Activated naive CD8-positive, alpha-beta T cell treated with anti-CD3 and anti-CD28 coated beads, Interleukin-2, amount 10 ng/mL, durations not matched to agents 7 days and 5 days (primary cell): ENCODE data around the gene NIN. TPM values are rescaled to one million over a fixed set of nuclear protein-coding genes. Genes with fewer than 3 reads are reported as not detected.

Experiments
- ATAC-seq: fragments of 150-1000 bp; cut with Tn5 transposase; one replicate; pipeline ENCODE4 v1.10.0; 2021; ENCODE audit warnings: low read depth, moderate library complexity
- POLR2A ChIA-PET: fragments of 350-600 bp; sonication (Branson Sonifier 250); formaldehyde crosslinking; loops from one replicate; lab custom pipeline; 2021; ENCODE audit warnings: antibody characterized with exemption; lab: Charles Lee
- DNase-seq: peaks from one replicate; pipeline ENCODE4 v3.0.0; 2021
- H3K27ac Mint-ChIP-seq: one replicate; pipeline ENCODE4 v1.8.0; 2022; ENCODE audit warnings: mild to moderate bottlenecking, mixed read lengths
- H3K27me3 Mint-ChIP-seq: one replicate; pipeline ENCODE4 v1.8.0; 2022; ENCODE audit warnings: mild to moderate bottlenecking, moderate library complexity, mixed read lengths
- H3K36me3 Mint-ChIP-seq: one replicate; pipeline ENCODE4 v1.8.0; 2021; ENCODE audit warnings: mild to moderate bottlenecking, mixed read lengths
- H3K4me1 Mint-ChIP-seq: one replicate; pipeline ENCODE4 v1.8.0; 2021; ENCODE audit warnings: mixed read lengths
- H3K4me3 Mint-ChIP-seq: one replicate; pipeline ENCODE4 v1.8.0; 2022; ENCODE audit warnings: mild to moderate bottlenecking, moderate library complexity, mixed read lengths
- H3K9me3 Mint-ChIP-seq: one replicate; pipeline ENCODE4 v1.8.0; 2021; ENCODE audit warnings: mixed read lengths
- total RNA-seq, 2 experiments: library from RNA; stranded (reverse); gene quantifications; one replicate each; pipeline ENCODE4 v1.2.3, GENCODE V29; 2021

The NIN gene
- total RNA-seq, 2 experiments from 2014 or later, result 106 to 113 TPM

GRCh38 chr14:50834802-50835276 lies 3.9 kb upstream of the NIN start:
- Mint-ChIP-seq H3K9me3 (no peaks in the 10 kb centered on the region), H3K36me3 (no peaks in the 10 kb centered on the region), H3K4me3 (no peak overlapping the region), H3K27me3 (peaks cover 9% of the 10 kb centered on the region), H3K27ac (no peak overlapping the region), H3K4me1 (peaks cover 33% of the 10 kb centered on the region)
- ATAC-seq (no peak), DNase-seq (no peak)
- POLR2A ChIA-PET, result interaction anchor here (0.6 kb wide), 1 partner anchor 12 kb away, joined by 4 read pairs; no protein-coding TSS in a partner anchor

GRCh38 chr14:50832935-50833630 lies 2.1 kb upstream of the NIN start:
- ATAC-seq (no peak), DNase-seq (no peak)
- Mint-ChIP-seq H3K27me3 (peaks cover 9% of the 10 kb centered on the region), H3K4me3 (no peak overlapping the region), H3K27ac (no peak overlapping the region), H3K36me3 (peaks cover 7% of the 10 kb centered on the region), H3K9me3 (no peaks in the 10 kb centered on the region), H3K4me1 (peaks cover 35% of the 10 kb centered on the region)
- POLR2A ChIA-PET, result interaction anchor here (0.5 to 1.0 kb wide), 2 partner anchors 13 to 24 kb away, joined by 3 read pairs; no protein-coding TSS in a partner anchor

GRCh38 chr14:50831726-50832168 lies 785 bp upstream of the NIN start:
- Mint-ChIP-seq H3K36me3 (peaks cover 13% of the 10 kb centered on the region), H3K27ac (peak overlapping the region; percentile 95), H3K4me3 (peak overlapping the region; percentile 96), H3K9me3 (no peaks in the 10 kb centered on the region), H3K27me3 (peaks cover 9% of the 10 kb centered on the region), H3K4me1 (peaks cover 35% of the 10 kb centered on the region)
- ATAC-seq (no peak), DNase-seq (no peak)
- POLR2A ChIA-PET, result interaction anchor here (0.5 to 3.7 kb wide), 6 partner anchors 10 to 699 kb away, joined by 3 to 34 read pairs (median 9); no protein-coding TSS in a partner anchor

- ATAC-seq, result peak; percentile 48
- peaks cover 18% of the 10 kb centered on the region for H3K36me3 Mint-ChIP-seq
- H3K9me3 Mint-ChIP-seq, result no peaks in the 10 kb centered on the region
- POLR2A ChIA-PET, result interaction anchor here (0.6 to 3.7 kb wide), 12 partner anchors 8 to 930 kb away, joined by 3 to 34 read pairs (median 4); no protein-coding TSS in a partner anchor
- H3K27ac Mint-ChIP-seq, result peak overlapping the region; percentile 61
- H3K4me1 Mint-ChIP-seq, result peaks cover 35% of the 10 kb centered on the region
- DNase-seq, result peak; percentile 72
- H3K27me3 Mint-ChIP-seq, result peaks cover 9% of the 10 kb centered on the region
- H3K4me3 Mint-ChIP-seq, result peak overlapping the region; percentile 88
Observed at GRCh38 chr14:50830044-50830931, 674 bp downstream of the NIN start.

GRCh38 chr14:50829489-50830043 lies 1.4 kb downstream of the NIN start:
- H3K9me3 Mint-ChIP-seq, result no peaks in the 10 kb centered on the region
- peaks cover 34% of the 10 kb centered on the region for H3K4me1 Mint-ChIP-seq
- POLR2A ChIA-PET, result interaction anchor here (0.6 to 3.7 kb wide), 12 partner anchors 8 to 929 kb away, joined by 3 to 34 read pairs (median 4); no protein-coding TSS in a partner anchor
- peak overlapping the region; percentile 61 for H3K27ac Mint-ChIP-seq
- DNase-seq (no peak), ATAC-seq (no peak)
- H3K27me3 Mint-ChIP-seq, result peaks cover 9% of the 10 kb centered on the region
- H3K4me3 Mint-ChIP-seq, result peak overlapping the region; percentile 88
- peaks cover 18% of the 10 kb centered on the region for H3K36me3 Mint-ChIP-seq

GRCh38 chr14:50828721-50829488 lies 2.1 kb downstream of the NIN start:
- ATAC-seq, result no peak
- H3K27ac Mint-ChIP-seq, result peak overlapping the region; percentile 59
- H3K27me3 Mint-ChIP-seq, result peaks cover 9% of the 10 kb centered on the region
- H3K4me3 Mint-ChIP-seq, result peak overlapping the region; percentile 88
- no peaks in the 10 kb centered on the region for H3K9me3 Mint-ChIP-seq
- peaks cover 18% of the 10 kb centered on the region for H3K36me3 Mint-ChIP-seq
- DNase-seq, result no peak
- POLR2A ChIA-PET, result interaction anchor here (1.0 to 3.7 kb wide), 6 partner anchors 10 to 44 kb away, joined by 3 to 30 read pairs (median 9); no protein-coding TSS in a partner anchor
- peaks cover 38% of the 10 kb centered on the region for H3K4me1 Mint-ChIP-seq

- no peaks in the 10 kb centered on the region for H3K27me3 Mint-ChIP-seq
- H3K27ac Mint-ChIP-seq, result no peak overlapping the region
Observed at GRCh38 chr14:50826681-50827080, 4.3 kb downstream of the NIN start.

GRCh38 chr14:50825307-50825706 lies 5.7 kb downstream of the NIN start:
- Mint-ChIP-seq H3K36me3 (peaks cover 28% of the 10 kb centered on the region), H3K27ac (no peak overlapping the region), H3K4me1 (peaks cover 60% of the 10 kb centered on the region), H3K27me3 (no peaks in the 10 kb centered on the region), H3K9me3 (no peaks in the 10 kb centered on the region), H3K4me3 (no peak overlapping the region)
- ATAC-seq, result no peak
- POLR2A ChIA-PET, result no interaction called here
- no peak for DNase-seq

More at GRCh38 chr14:50826681-50827080, 4.3 kb downstream of the NIN start:
- ATAC-seq, result no peak
- peaks cover 52% of the 10 kb centered on the region for H3K4me1 Mint-ChIP-seq
- no peak for DNase-seq
- H3K36me3 Mint-ChIP-seq, result peaks cover 20% of the 10 kb centered on the region
- H3K4me3 Mint-ChIP-seq, result no peak overlapping the region
- no peaks in the 10 kb centered on the region for H3K9me3 Mint-ChIP-seq
- POLR2A ChIA-PET, result no interaction called here

- H3K27ac Mint-ChIP-seq, result peak overlapping the region; percentile 92
- POLR2A ChIA-PET, result interaction anchor here (0.6 to 3.7 kb wide), 5 partner anchors 7 to 39 kb away, joined by 4 to 34 read pairs (median 9); partner anchors contain the start of gene NIN
- DNase-seq (no peak), ATAC-seq (no peak)
- no peaks in the 10 kb centered on the region for H3K27me3 Mint-ChIP-seq
- H3K9me3 Mint-ChIP-seq, result no peaks in the 10 kb centered on the region
- H3K4me1 Mint-ChIP-seq, result peaks cover 67% of the 10 kb centered on the region
- H3K4me3 Mint-ChIP-seq, result peak overlapping the region; percentile 78
- H3K36me3 Mint-ChIP-seq, result peaks cover 38% of the 10 kb centered on the region
Observed at GRCh38 chr14:50823762-50824636, 7.0 kb downstream of the NIN start.

GRCh38 chr14:50823051-50823761 lies 7.8 kb downstream of the NIN start:
- ATAC-seq (no peak), DNase-seq (no peak)
- Mint-ChIP-seq H3K36me3 (peaks cover 38% of the 10 kb centered on the region), H3K9me3 (no peaks in the 10 kb centered on the region), H3K4me1 (peaks cover 62% of the 10 kb centered on the region), H3K27me3 (no peaks in the 10 kb centered on the region), H3K27ac (peak overlapping the region; percentile 92), H3K4me3 (peak overlapping the region; percentile 78)
- POLR2A ChIA-PET, result interaction anchor here (0.6 to 3.7 kb wide), 7 partner anchors 8 to 896 kb away, joined by 3 to 34 read pairs (median 7); partner anchors contain the start of gene NIN
